ENCODE data around the gene MAPKBP1.

MAPKBP1 gene

DNA sequence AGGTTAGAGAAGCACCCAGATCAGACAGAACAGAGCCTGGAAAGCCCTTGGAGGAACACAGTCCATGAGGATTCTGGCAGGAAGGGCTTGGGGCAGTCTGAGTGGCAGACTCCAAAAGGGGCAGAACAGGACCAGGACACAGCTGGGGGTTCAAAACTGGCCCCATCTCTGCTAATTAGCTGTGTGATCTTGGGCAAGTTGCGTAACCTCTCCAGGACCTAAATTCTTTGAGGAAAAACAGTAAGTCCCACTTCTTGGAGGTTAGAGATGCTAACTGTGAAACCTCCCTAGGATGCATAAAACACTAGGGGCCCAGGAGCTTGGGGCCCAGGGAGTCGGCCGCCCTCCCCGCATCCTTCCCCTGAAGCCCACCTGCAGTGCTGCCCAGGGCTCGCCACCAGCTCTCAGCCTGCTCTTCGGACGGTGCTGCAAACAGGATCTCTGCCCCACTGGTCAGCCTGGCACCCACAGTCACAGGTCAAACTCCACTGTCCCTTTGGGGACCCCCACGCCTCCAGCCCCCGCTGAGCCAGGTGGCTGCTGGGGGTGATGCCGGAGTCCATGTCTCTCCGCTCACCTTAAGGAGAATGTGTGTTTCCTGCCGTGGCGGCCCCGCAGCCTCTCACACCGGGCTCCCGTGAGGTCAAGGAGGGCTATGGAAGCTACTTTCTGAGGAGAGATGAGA, 76.3 kb downstream of the MAPKBP1 start:
- no peak for DNase-seq (ENCODE audit: low spot score)

GRCh38 chr15:41851167-41851523, 76.9 kb downstream of the MAPKBP1 start:
- no peak for DNase-seq (ENCODE audit: low spot score)

DNA sequence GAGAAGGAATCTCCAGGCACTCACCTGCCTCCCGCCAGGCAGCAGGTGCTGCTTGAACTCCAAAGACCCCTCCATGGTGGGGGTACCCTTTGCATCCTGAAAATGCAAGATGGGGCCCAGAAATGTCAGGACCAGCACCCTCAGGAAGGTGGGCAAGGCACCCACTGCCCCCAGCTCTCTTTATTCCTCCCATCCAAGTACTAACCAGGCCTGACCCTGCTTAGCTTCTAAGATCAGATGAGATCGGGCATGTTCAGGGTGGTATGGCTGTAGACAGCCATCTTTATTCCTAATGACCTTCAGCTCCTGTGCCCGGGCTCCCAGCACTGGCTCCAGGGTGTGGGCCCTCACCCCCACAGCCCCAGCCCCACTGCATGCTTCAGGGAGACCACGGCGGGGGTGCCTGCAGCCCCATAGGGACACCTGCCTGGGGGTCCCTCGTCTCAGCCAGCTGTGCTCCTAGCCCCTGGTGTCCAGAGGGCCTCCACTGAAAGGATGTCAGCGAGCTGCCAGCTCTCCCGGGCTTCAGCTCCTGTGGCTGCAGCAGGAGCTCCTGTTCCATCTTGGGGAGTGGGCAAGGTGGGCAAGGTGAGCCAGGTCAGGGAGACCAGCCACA, 77.6 kb downstream of the MAPKBP1 start:
- no peak for DNase-seq (ENCODE audit: low spot score)

GRCh38 chr15:41852736-41853590, 78.7 kb downstream of the MAPKBP1 start:
- no peak for DNase-seq (ENCODE audit: low spot score)

DNA sequence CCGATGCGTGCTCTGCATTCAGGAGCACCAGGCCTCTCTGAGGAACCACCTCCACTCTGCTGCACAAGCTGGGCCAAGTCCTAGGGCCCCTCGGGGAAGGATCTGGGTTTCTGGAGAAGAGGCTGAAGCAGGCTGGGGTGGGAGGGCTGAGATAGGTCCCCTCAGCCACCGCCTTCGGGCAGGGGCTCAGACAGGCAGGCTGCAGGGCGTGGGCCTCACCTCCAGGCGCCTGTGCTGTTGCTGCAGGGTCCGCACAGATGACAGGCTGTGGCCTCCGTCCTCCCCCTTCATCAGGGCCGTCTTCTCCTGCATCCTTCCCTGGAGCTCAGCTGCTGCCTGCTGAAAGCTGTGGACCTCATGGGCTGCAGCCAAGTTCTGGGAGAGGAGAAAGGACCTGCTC, 79.5 kb downstream of the MAPKBP1 start:
- no peak for DNase-seq (ENCODE audit: low spot score)

GRCh38 chr15:41854443-41854842, 80.2 kb downstream of the MAPKBP1 start:
- no peak for DNase-seq (ENCODE audit: low spot score)

DNA sequence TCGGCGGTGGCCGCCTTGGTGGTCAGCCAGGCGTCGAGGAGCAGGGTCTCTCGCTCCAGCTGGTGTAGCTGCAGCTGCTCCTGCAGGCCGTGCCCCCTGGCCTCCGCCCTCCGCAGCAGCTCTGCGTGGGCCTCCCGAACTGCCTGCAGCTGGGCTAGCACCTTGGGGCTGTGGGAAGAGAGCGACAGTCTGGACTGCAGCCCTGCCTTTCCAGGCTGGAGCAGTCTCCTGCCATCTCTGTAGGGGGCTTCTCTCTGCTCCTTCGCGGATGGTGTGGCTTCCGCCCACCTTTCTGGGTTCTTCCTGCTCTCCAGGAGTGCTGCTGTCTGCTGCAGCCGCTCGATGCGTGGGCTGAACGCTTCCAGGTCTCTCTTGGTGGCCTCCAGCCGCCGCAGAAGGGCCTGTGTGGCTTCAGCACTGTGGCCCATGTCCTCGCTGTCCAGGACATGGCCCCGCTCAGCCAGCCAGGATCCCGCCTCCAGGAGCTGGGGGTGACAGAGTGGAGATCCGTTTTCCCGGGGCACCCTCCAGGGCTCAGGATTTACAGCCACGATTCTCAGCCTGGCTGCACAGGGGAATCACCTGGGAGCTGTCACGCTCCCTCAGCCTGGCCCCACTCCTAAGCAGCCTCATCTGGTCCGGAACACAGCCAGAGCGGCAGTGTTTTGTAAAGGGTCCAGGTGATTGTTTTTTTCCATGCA, 81.1 kb downstream of the MAPKBP1 start:
- no peak for DNase-seq (ENCODE audit: low spot score)

GRCh38 chr15:41856262-41856661, 82.0 kb downstream of the MAPKBP1 start:
- DNase-seq (ENCODE audit: low spot score): no peak

DNA sequence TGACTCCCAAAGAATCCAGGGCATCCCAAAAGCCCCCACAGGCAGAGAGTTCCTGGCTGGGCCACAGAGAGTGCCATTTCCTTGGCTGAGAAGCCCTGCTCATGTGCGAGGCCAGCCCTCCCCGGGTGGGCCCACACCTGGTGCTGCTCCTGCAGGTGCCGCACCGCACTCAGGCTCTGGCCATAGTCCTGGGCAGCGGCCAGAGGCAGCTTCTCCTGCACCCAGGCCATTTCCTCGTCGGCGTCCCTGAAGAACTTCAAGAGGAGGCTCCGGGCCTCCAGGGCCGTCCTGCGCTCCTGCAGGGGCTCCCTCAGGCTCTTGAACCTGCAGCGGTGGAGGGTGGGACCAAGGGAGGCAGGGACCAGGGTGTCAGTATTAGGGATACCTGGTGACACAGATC, 82.4 kb downstream of the MAPKBP1 start:
- no peak for DNase-seq (ENCODE audit: low spot score)

DNA sequence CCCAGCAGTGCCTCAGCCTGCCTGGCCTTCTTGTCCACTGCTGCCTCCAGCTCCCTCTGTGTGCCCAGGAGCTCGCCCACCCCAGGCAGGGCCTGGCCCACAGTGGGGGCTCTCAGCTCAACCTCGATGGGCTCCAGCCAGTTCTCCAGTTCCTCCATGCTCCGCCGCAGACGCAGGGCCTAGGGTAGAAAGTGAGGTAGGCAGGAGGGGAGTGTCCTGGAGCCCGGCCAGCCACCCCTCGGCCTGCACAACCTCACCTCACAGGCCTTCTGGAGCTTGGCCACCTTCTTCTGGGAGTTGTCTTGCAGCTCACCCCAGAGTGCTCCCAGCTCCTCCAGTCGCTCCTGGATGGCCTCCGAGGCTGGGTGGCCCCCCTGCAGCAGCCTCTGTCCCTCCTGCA, 83.0 kb downstream of the MAPKBP1 start:
- no peak for DNase-seq (ENCODE audit: low spot score)

DNA sequence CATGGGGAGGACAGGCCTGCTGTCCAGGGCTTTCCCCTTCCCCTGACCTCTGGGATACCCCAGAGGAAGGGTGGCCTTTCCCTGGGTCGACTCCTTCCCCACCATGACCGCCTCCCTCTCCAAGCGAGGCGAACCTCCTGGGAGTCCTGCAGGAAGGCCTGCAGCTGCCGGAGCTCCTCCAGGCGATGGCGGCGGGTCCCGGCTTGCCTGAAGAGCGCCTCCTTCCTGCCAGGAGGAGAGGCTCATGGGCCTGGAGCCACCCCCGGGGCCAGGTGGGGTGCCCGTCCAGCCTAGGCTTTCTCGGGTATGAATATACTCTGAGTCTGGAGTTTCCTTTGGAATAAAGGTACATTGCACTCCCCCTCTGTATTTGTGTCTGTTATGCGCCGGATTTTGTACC, 84.5 kb downstream of the MAPKBP1 start:
- DNase-seq (ENCODE audit: low spot score): no peak

- DNase-seq (ENCODE audit: low spot score): no peak
Measured at GRCh38 chr15:41860049-41860828, 86.0 kb downstream of the MAPKBP1 start.

GRCh38 chr15:41861736-41862356, 87.6 kb downstream of the MAPKBP1 start:
- no peak for DNase-seq (ENCODE audit: low spot score)

- DNase-seq (ENCODE audit: low spot score): no peak
Measured at GRCh38 chr15:41862515-41863116, 88.3 kb downstream of the MAPKBP1 start.

DNA sequence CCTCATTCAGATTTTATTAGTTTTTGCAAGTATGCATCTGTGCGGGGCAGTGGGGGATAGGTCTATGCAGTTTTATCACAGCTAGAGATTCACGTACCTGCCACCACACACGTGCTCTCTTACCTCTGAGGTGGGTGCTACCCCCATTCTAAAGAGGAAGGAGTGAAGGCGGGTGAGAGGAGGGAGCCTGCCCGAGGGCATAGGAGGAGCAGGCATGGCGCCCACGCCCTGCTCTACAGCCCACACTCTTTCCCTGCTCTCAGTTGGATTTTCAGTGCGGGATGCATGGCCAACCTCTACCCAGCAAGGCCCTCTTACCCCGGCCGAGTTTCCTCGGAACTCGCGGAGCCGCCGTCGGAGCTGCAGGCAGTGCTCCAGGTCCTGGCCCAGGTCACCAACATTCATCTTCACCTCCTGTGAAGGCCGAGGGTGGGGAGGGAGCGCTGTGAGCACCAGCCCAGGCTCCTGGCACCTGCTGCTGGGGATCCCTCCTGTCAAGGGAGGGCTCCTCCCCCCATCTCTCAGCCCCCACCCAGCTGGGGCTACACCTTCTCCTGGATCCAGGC, 91.3 kb downstream of the MAPKBP1 start:
- DNase-seq (ENCODE audit: low spot score): no peak

DNA sequence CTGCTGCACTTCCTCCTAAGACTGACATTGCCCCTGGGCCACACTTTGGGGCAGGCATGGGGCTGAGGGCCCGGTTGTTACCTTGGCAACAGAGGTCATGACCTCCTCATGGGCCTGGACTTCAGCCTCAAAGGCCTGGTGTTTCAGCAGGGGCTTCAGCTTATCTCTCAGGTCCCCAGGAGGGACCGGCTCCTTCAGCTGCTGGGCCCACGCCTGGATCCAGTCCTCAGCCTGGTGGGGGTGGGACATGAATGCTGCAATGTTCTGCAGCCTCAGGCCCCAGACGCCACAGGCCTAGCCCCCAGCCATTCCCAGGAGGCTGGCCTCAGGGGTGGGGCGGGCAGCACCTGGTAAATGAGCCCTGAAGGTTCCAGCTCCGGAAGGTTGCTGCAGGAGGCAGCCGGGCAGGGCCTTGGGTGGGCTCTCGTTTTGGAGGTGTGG, 92.0 kb downstream of the MAPKBP1 start:
- peak; percentile 89 for DNase-seq (ENCODE audit: low spot score)

DNA sequence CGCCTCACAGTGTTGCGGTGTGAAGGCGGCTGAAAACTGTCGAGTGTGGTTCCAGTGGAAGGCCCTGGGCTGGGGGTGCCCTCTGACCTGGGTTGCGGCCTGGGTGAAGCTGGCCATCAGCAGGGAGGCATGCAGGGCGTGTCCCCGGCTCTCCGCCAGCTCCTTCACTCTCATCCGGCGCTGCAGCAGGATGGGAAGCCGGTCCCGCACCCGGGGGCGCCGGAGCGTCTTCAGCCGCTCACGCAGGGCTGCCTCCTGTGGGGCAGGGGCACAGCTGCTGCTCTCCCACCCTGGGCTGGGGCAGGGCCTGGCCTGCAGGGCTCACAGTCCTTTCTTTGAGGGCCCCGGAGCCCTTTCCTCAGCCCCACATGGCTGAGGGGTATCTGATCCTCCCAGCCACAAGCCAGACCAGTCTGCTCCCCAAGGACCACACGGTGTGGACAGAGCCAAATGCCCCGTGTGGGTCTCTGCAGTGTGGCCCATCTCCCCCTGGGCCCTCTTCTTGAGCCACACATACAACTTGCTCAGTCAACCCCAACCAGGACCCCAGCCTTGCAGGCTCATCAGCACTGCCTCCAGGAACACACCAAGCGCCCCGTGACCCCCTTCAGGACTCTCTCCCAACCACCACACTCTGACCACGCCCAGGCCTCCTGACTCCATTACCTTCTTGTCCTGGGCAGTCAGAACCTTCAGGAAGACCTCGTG, 92.7 kb downstream of the MAPKBP1 start:
- DNase-seq (ENCODE audit: low spot score): no peak

GRCh38 chr15:41868321-41868720, 94.0 kb downstream of the MAPKBP1 start:
- DNase-seq (ENCODE audit: low spot score): no peak

DNA sequence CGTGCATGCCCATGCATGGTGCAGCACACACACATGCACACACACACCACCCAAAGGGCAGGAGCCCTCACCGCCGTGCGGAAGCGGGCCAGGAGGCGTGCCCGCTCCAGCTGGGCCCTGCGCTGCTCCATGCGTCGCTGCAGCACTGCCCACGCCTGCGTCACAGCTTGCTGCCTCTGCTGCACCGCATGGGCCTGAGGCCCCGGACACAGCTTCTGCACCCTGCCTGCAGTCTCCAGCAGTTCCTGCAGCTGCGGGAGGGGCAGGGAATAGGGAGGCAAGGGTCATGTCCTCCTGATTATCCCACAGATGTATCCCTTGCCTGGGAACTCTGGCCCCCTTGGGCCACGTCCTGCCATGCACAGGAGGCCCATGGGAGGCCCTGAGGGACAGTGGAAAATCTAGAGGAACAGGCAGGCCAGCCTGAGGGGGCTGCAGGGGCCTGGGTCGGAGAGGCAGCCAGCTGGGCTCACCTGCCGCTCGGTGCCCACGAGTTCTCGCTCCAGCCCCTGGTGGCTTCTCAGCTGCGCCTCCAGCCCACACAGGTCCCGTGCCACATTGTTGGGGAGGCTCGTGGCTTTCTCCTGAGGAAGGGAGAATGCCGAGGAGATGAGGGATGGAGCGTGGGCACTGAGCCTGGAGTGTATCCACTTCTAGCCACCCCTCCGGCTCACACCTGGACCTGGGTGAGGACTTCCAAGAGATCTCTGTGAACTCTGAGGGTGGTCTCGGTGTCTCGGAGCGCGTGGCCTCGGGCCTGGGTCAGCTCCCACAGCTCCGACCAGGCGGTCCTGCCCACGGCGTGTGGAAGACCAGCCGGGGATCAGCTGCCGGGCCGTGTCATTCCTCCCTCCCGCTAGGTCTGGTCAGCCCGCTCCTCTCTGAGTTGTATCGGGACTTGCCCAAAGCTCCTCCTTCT, 95.7 kb downstream of the MAPKBP1 start:
- no peak for DNase-seq (ENCODE audit: low spot score)
